GM19099 (cell line): ENCODE data around the gene TRIP13.

Experiments used
- POLR2A ChIP-seq: IDR thresholded peaks from 3 replicates; pipeline ENCODE4 v1.6.1; 2011; ENCODE audit warnings: low read depth; ENCODE audit not compliant: insufficient read length; ENCODE audit errors: extremely low read depth

TRIP13 gene

GRCh38 chr5:892394-893136 lies at the start of gene TRIP13, which contains the start of gene BRD9:
Gene TRIP13 (plus strand): TSS chr5:892884. CDS start chr5:892999, 115 bp downstream.
Gene BRD9 (minus strand): TSS chr5:892801. CDS start chr5:892657, 144 bp downstream.
- peak; percentile 90 for TF ChIP-seq POLR2A

GRCh38 chr5:848671-849111 lies 44.0 kb upstream of the TRIP13 start:
- TF ChIP-seq POLR2A = no peak

- TF ChIP-seq POLR2A = no peak
Measured at GRCh38 chr5:849651-850301, 42.9 kb upstream of the TRIP13 start.

- TF ChIP-seq POLR2A = no peak
Measured at GRCh38 chr5:850511-851006, 42.1 kb upstream of the TRIP13 start, which contains the start of gene ZDHHC11. Gene ZDHHC11 (minus strand): TSS chr5:850986. CDS start chr5:850602, 384 bp downstream.

GRCh38 chr5:851076-851475 lies 41.6 kb upstream of the TRIP13 start:
- no peak for TF ChIP-seq POLR2A

GRCh38 chr5:851553-851952 lies 41.1 kb upstream of the TRIP13 start:
- TF ChIP-seq POLR2A = no peak

- no peak for TF ChIP-seq POLR2A
Measured at GRCh38 chr5:852018-852417, 40.7 kb upstream of the TRIP13 start.

- TF ChIP-seq POLR2A = no peak
Measured at GRCh38 chr5:852431-853401, 40.0 kb upstream of the TRIP13 start.

GRCh38 chr5:854217-854616 lies 38.5 kb upstream of the TRIP13 start:
- no peak for TF ChIP-seq POLR2A

- no peak for TF ChIP-seq POLR2A
Measured at GRCh38 chr5:854966-855743, 37.5 kb upstream of the TRIP13 start.

GRCh38 chr5:855771-856530 lies 36.7 kb upstream of the TRIP13 start:
- TF ChIP-seq POLR2A = no peak

GRCh38 chr5:856531-857425 lies 35.9 kb upstream of the TRIP13 start:
- no peak for TF ChIP-seq POLR2A

- no peak for TF ChIP-seq POLR2A
Measured at GRCh38 chr5:858726-859125, 34.0 kb upstream of the TRIP13 start.

GRCh38 chr5:859391-859790 lies 33.3 kb upstream of the TRIP13 start:
- no peak for TF ChIP-seq POLR2A
